ENCODE data around the gene PPP1R1B.
A peak's percentile ranks its signal among the peaks of the same experiment; 100 is the strongest.

PPP1R1B gene

DNA sequence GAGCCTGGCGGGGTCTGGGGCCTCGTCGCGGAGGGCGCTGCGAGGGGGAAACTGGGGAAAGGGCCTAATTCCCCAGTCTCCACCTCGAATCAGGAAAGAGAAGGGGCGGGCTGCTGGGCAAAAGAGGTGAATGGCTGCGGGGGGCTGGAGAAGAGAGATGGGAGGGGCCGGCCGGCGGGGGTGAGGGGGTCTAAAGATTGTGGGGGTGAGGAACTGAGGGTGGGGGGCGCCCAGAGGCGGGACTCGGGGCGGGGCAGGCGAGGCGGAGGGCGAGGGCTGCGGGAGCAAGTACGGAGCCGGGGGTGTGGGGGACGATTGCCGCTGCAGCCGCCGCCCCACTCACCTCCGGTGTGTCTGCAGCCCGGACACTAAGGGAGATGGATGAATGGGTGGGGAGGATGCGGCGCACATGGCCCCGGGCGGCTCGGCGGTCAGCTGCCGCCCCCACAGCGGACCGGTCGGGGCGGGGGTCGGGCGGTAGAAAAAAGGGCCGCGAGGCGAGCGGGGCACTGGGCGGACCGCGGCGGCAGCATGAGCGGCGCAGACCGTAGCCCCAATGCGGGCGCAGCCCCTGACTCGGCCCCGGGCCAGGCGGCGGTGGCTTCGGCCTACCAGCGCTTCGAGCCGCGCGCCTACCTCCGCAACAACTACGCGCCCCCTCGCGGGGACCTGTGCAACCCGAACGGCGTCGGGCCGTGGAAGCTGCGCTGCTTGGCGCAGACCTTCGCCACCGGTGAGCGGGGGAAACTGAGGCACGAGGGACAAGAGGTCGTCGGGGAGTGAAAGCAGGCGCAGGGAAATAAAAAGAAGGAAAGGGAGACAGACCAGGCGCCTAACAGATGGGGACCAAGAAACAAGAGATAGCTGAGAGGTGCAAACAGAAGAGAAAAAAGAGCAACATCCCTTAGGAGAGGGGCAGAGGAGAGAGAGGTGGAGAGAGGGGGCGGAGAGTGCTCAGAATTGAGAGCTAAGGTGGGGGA lies 41.5 kb downstream of the PPP1R1B start, which contains the start of gene PNMT:
PNMT (plus strand) TSS at position 509 of the 980 bp plus-strand sequence; CDS start at position 532, 23 bp downstream.
- peak; percentile 68 for DNase-seq (ENCODE audit: low spot score)

GRCh38 chr17:39669897-39670735 lies 43.4 kb downstream of the PPP1R1B start:
- no peak for DNase-seq (ENCODE audit: low spot score)

DNA sequence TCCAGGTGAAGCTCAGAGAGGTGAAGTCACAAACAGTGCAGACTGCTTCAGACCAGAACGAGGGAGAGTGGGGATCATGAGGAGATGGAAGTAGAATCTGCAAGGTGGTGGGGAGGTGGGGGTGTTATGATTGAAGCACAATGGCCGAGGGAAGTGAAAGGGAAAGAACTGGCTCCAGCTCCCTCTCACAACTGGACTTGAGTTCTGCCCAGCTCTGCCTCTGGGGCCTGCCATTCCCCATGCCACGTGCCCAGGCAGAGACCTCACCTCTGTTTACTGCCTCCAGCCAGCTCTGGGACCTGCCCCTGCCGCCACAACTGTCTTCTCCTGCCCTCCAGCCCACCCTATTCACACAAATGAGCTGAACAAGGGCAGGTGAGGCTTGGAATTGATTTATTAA lies 44.0 kb downstream of the PPP1R1B start:
- no peak for DNase-seq (ENCODE audit: low spot score)

DNA sequence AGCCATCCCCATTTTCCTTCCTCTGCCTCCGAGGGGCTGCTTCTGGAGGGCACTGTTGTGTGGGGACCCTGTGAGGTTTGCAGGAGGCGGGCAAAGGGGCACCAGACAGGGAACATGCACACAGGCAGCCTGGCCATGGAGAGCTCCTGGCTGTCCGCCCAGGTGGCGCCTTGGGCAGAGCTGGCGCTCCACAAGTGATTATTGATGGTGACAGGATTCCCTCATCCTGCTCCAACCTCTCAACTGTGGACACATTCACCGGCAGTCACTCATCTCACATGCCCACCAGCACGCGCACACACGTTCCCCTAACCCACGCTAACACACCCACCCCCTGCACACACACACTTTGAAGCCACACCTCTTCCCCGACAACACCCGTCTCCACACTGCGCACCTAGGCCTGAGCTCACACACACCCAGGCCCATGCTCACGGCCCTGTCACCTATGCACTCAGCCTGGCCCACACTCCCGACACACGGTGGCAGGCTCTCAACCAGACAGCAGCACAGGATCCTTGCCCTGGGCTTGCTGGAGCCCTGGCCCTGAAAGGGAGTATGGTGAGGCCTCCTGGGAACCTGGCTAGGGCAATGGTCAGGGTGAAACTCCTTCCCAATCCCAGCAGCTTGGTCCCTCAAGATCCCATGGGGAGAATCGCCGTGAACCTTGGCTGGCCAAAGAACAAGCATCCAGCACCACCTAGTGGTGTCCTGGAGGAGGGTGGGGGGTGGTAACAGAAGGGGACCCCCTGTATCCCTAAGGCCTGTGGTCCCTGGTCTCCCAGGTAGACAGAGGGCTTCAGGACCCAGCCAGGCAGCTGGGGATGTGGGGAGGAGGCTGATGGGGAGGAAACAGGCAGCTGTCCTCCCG lies 45.1 kb downstream of the PPP1R1B start:
- peak; percentile 81 for DNase-seq (ENCODE audit: low spot score)

DNA sequence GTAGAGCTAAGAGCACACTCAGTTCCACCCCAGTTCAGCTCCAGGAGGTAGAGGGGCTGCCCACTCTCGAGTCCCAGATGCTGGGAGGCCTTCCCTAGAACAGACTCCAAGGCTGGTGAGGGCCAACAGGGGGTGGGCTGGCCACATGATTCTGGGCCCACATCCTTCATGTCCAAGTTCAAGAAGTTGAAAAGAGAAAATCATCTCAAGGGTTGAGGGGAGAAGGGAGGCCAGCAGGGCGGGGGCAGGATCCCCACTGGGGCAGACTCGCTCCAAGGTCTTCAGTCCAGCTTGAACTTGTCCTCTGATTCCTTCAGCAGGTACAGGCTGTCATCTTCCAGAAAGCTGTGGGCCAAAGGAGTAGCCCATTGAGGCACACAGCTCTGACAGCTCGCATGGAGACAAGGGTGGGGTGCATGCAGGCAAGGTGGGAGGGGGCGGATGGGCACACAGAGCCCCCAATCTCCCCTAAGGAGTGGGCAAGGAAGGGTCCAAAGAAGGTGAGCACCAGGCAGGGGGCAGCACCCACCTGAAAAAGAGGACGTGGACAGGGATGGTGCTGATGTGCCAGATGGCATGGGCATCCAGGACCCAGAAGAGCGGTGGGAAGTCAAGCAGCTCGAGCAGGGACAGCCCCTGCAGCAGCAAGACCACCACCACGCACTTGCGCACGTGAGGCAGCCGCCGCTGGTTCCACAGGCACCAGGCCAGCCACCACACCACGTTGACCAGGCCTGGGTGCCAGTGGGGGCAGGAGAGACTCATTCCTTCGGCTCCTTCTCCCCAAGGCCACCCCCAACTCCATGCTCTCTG lies 46.0 kb downstream of the PPP1R1B start:
- no peak for DNase-seq (ENCODE audit: low spot score)

- DNase-seq (ENCODE audit: low spot score) = no peak
Measured at GRCh38 chr17:39673335-39674081, 46.8 kb downstream of the PPP1R1B start.

GRCh38 chr17:39674179-39674578 lies 47.4 kb downstream of the PPP1R1B start:
- DNase-seq (ENCODE audit: low spot score) = no peak

DNA sequence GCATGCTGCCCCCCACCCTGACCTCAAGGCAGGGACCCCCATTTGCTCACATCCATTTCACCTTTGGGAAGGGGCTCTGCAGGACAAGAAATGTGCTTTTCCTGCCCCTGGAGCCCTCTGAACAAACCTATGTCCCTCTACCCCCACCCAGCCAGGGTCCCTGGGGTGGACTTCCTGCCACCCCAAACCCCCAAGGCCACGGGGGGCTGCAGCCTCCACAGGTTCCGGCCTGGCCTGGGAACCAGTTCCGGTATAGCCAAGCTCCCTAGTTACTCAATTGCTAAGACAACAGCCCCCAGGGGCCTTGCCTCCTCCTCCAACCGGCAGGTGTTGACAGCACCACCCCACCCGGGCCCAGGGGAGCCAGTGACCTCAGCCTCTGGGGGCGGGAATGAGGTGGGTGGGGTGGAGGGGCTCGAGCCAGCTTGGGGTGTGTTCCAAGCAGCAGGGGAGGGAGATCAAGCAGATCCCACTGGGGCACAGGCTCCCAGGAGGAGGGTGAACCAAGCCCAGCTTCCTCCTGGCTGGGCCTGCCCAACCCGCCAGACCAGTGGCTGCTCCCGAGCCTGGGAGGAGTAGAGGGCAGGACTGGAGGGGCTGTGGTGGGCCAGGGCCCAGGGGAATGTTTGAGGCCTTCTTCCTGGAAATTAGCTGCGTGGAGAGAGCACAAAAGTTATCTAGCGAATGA lies 48.1 kb downstream of the PPP1R1B start:
- no peak for DNase-seq (ENCODE audit: low spot score)

DNA sequence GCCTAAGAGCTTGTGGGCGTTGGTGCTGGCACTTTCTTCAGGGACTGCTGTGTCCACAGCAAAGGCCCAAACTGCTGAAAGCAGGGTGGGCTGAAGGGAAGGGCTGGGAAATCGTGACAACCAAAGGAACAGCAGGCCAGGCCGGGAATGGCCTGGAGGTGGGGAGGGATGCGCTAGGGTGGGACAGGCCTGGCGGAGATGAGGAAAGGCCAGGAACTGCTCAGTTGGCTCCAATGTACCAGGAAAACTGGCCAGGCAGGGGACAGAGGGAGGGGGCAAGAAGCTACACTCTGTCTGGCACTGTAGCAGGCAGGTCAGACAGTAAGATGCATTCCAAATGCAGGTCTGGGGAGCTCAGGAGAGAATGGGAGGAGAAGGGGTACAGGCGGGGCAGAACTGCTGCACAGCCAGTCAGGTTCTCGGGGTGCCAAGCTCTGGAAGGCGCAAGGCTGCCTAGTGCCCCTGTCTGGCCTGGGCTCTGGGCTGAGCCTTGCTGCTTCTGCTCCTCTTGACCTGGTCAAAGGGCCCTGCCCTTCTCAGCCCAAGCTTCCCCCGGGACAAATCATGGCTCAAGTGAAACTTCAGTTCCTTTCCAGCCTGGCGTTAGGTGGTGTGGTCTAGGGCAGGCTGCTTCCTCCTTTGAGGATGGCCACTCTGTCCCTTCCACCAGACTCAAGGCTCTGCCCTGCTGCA lies 48.8 kb downstream of the PPP1R1B start:
- DNase-seq (ENCODE audit: low spot score) = no peak

GRCh38 chr17:39676198-39676819 lies 49.6 kb downstream of the PPP1R1B start:
- DNase-seq (ENCODE audit: low spot score) = no peak

- no peak for DNase-seq (ENCODE audit: low spot score)
Measured at GRCh38 chr17:39677072-39677471, 50.3 kb downstream of the PPP1R1B start.

GRCh38 chr17:39677542-39678339 lies 51.0 kb downstream of the PPP1R1B start:
- no peak for DNase-seq (ENCODE audit: low spot score)

- no peak for DNase-seq (ENCODE audit: low spot score)
Measured at GRCh38 chr17:39678340-39679116, 51.8 kb downstream of the PPP1R1B start.

DNA sequence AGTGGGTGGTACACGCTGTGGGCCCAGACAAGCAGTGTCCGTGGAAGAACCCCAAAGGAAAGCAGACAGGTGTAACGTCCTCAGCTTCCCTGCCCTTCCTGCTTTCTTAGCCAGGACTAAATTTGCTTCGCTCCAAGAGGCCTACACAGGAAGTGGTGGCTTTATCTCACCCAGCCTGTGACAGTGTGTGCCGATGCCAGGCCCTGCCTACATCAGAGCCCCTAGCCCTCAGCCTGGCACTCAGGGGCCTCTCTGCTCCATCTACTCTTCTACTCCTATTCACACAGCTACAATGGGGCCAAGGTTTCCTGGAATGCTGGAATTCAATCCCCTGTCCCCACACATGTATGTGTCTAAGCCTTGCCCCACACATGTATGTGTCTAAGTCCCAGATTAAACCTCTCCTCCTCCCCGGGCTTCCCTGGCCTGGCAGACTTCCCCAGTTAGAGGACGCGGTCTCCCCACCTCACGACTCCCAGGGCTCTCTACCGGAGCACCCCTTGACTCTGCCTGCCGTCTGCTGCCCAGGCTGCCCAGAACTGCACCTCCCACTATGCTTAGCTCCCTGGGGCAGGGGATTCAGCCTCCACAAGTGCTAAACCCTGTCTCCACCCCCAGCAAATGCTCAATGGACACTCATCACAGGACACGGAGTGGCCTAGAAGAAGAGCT lies 52.9 kb downstream of the PPP1R1B start:
- no peak for DNase-seq (ENCODE audit: low spot score)

DNA sequence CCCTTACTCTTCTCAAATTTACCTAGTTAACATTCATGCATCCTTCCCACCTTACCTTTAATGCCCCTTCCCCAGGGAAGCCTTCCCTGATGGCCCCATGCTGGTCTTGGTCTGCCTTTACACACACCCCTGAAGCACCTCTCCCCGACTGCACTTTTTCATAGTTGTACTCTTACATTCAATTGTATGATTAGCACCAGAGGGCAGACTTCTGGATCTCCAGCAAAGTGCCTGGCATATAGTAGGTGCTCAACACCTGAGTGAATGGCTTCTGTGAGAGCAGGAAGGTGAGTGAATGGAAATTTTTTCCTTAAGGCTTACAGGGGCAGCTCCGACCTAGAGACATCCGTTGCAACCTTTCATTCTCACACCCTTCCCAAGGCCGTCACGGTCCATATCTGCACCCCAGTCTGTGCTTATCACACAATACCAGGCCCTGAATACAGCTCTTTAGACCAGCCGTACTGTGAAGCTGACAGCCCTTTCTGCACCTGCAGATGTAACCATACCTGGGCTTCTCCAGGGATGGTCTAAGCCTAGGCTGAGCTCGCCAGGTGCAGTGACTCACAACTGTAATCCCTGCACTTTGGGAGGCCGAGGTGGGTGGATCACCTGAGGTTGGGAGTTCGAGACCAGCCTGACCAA lies 56.7 kb downstream of the PPP1R1B start:
- no peak for DNase-seq (ENCODE audit: low spot score)
